Activated CD4-positive, alpha-beta T cell treated with anti-CD3 and anti-CD28 coated beads, Interleukin-2, amount 50 U/mL, for 16 hours (primary cell): ENCODE measurements around the gene NAA10.
A peak's percentile ranks its signal among the peaks of the same experiment; 100 is the strongest.

ENCODE experiments used
- DNase-seq: peaks from one replicate; pipeline ENCODE4 v3.0.0-alpha.2; 2020

NAA10 gene

GRCh38 chrX:153908219-153908860 is 26.5 kb downstream of the NAA10 start:
- DNase-seq: no peak

DNA sequence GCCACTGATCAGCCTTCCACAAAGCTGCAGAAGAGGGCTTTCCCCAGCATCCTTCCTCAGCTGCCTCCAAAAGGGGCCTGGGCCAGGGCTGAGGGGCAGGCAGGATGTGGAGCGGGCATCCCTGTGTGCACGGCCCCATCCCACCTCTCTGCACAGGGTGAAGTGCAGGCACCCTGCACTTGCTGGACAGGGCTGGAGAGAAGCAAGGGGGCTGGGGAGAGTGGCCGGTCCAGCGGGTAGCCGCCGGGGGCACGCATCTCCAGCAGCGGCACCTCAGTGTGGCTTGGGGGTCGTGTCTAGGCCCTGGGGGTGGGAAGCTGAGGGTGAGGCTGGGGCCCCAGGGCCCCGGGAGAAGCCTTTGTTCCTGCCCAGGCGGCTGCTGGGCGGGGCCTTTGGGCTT is 27.4 kb downstream of the NAA10 start:
- DNase-seq: no peak

DNA sequence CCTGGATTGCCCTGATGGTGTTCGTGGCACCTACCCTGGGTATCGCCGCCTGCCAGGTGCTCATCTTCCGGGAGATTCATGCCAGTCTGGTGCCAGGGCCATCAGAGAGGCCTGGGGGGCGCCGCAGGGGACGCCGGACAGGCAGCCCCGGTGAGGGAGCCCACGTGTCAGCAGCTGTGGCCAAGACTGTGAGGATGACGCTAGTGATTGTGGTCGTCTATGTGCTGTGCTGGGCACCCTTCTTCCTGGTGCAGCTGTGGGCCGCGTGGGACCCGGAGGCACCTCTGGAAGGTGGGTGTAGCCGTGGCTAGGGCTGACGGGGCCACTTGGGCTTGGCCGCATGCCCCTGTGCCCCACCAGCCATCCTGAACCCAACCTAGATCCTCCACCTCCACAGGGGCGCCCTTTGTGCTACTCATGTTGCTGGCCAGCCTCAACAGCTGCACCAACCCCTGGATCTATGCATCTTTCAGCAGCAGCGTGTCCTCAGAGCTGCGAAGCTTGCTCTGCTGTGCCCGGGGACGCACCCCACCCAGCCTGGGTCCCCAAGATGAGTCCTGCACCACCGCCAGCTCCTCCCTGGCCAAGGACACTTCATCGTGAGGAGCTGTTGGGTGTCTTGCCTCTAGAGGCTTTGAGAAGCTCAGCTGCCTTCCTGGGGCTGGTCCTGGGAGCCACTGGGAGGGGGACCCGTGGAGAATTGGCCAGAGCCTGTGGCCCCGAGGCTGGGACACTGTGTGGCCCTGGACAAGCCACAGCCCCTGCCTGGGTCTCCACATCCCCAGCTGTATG is 28.5 kb downstream of the NAA10 start:
- no peak for DNase-seq

DNA sequence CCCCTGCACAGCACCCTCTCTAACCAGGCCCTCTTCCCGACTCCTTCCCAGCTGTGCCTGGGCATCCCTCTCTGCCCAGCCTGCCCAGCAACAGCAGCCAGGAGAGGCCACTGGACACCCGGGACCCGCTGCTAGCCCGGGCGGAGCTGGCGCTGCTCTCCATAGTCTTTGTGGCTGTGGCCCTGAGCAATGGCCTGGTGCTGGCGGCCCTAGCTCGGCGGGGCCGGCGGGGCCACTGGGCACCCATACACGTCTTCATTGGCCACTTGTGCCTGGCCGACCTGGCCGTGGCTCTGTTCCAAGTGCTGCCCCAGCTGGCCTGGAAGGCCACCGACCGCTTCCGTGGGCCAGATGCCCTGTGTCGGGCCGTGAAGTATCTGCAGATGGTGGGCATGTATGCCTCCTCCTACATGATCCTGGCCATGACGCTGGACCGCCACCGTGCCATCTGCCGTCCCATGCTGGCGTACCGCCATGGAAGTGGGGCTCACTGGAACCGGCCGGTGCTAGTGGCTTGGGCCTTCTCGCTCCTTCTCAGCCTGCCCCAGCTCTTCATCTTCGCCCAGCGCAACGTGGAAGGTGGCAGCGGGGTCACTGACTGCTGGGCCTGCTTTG is 29.2 kb downstream of the NAA10 start:
- no peak for DNase-seq

DNA sequence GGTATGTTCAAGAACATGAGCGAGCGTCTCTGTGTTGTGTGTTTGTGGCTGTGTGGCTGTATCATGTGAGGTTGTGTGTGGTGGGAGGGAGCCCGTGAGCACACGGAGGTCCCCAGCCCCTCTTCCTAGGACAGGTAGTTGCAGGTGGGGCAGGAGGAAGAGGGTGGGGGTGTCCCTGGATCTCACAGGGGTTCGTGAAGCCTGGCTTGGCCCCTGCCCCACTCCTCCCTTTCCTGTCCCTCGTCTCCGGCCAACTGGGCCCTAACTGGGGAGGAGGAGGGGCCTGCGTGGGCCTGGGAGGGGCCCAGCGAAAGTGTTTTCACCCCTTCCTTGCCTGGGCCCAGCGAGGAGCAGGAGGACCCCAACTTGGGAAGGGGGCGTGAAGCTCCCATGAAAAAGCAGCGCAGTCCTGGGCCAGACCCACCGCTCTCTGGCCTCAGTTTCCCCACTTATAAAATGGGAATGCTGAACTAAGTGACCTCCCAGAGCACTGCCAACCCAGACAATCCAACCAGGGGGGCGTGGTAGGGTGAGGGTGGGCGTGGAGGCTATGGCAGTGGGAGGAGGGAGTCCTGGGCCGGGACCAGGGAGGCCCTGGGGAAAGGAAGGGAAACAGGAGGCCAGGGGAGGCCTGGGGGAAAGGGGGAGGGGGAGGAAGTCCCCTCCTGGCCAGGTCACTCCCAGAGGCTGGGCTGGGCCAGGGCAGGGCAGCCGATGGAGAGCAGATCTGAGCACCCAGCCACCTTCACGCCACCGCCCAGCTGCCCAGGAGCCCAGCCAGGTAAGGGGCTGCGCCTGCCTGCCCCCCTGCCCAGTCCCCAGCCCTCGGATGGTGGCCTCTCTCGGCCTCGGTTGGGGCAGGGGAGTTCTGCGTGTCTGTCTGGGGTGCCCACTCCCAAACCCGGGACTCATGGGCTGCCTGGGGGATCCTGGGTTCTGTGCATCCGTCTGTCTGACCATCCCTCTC is 30.6 kb downstream of the NAA10 start, which contains the start of gene AVPR2:
Gene AVPR2 (plus strand): TSS at position 683 of the 967 bp plus-strand sequence. CDS start 473 bp downstream, outside the sequence.
- no peak for DNase-seq

- no peak for DNase-seq
Observed at GRCh38 chrX:153903238-153903980, 31.4 kb downstream of the NAA10 start.

GRCh38 chrX:153902385-153902784 is 32.5 kb downstream of the NAA10 start:
- no peak for DNase-seq

DNA sequence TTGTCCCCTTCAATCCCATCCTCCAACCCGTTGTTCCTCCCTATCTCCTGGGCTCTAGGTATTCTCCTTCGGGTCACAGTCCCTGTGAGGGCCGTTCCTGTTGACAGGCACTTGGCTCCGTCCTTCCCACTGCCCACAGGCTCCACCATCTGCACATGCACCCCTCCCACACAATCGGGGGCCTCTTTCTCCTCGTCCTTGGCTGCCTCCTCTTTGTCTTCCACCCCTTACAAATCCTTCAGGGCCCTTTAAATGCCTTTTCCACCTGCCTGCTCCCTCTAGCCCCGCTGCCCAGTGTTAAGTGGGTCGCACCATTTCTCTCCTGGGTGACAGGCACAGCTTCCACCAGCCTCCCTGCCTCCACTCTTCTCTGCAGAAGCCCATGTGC is 33.1 kb downstream of the NAA10 start:
- no peak for DNase-seq

DNA sequence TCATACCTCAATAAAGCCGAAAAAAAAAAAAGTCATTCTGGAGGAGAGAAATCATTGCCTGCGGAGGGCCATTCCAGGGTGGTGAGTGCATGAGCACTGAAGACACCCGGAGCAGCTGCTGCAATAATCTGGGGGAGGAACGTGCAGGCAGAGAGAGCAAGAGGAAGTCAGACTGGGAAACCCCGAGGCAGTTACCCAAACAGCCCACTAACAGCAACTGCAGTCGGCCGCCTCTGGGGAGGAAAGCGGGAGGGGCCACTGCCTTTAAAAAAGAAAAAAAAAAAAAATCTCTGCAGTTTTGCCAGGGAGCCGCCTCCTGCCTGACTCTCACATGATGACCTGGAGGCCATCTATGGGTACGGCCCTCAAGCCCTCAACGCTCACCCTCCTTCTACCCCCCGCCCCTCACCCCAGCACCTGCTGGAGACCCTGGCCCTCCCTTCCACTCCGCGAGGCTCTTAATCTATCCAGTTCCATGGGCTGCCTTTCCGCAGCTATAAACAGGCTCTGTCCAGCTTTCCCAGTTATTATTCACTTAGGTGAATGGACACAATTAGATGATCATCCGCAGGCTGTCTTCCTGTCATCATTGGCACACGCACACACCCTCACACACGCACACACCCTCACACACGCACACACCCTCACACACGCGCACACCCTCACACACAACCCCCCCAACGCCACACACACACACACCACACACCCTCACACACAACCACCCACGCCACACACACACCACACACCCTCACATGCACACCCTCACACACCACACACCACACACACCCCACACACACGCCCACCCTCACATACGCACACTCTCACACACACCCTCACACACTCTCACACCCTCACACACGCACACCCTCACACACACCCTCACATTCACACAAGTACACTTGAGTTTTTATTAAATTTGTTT is 33.7 kb downstream of the NAA10 start:
- DNase-seq: peak; percentile 72

DNA sequence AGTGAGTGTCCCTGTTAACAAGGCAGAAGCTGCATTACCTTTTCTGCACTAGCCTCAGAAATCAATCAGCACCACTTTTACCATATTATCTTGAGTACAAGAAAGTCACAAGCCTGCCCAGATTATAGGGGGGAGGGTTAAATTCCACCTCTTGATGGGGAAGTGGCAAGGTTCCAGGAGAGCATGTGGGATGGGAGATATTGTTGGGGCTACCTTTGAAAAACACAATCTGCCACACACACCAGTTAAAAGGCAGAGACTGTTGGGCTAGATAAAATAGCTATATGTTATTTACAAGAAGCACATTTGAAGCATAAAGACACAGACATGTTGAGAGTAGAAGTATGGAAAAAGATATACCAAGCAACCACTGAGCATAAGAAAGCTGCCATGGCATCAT is 36.9 kb downstream of the NAA10 start:
- DNase-seq: no peak

DNA sequence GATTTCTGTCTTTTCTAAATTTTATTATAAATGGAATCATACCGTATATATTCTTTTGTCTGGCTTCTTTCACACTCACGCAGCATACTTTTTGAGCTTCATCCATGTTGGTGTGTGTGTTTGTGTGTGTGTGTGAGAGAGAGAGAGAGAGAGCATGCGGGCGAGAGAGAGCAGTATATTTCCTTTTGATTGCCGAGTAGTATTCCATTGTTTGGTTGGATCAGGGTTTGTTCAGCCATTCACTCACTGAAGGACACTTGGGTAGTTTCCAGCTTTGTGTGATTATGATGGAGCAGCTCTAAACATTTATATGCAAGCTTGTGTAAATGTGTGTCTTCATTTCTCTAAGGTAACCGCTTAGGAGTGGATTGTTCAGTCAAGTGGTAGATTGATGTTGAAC is 45.7 kb downstream of the NAA10 start:
- no peak for DNase-seq

- DNase-seq: no peak
Observed at GRCh38 chrX:153888344-153888743, 46.5 kb downstream of the NAA10 start.

DNA sequence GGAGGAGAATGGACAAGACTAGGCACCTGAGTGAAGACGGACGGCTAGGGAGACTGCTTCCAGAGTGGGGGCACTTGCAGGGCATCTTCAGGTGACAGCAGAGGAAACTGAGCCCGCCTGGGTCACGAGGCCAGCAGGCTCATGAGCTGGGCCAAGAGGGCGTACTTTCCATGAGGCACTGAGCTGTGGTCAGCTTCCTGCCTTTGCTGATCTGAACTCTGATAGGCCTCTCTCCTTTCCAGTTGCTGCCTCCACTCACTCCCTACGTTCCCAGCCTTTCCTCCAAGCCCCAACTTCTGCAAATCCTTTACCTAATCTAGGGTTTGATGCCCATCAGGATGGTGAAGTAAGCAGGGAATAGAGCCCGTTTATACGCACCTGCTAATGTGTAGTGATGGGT is 47.5 kb downstream of the NAA10 start:
- no peak for DNase-seq

GRCh38 chrX:153886915-153887314 is 47.9 kb downstream of the NAA10 start:
- no peak for DNase-seq

DNA sequence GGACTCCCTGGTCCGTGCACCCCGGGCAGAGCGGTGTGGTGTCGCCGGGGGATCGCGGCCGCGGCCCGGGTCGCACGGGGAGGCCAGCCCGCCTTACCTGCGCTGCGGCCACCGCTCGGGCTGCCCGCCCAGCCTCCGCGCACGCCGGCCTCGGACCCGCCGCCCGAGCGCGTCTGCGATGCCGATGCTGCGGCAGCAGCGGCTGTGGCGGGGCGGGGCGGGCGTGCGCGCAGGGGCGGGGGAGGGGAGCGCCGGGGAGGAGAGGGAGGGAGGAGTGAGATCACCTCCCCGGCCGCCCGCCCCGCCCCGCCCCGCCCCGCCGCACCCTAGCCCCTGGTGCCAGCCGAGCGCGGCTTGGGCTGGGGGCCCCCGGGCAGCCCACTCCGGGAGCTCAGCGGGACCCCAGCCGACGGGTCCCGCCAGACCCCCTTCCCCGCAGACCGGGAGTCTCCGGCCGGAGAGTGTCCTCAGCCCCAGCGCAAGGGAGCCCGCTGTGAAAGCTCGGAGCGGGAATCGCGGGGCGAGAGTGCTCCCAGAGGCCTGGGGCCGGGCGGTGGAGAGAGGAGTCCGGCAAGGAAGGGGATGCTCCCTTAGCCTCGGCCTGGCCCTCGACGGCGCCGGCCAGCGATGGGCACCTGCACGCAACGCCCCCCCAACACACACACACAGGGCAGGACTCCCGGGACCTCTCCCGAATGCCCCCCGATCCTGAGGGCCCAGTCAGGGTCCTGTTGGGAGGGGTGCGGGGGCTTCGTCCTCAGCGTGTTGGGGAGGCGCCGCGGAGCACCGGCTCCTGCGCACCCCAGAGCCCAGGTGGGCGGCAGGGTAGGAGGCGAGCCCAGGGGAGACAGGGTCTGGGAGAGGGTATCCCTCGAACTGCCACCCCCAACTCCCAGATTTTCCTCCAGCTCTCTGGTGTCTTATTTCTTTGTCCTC is 48.6 kb downstream of the NAA10 start, which contains the start of gene L1CAM:
Gene L1CAM (minus strand): TSS at position 206 of the 936 bp plus-strand sequence. CDS start 10,337 bp downstream, outside the sequence.
- no peak for DNase-seq

GRCh38 chrX:153885208-153885787 is 49.5 kb downstream of the NAA10 start:
- DNase-seq: no peak

- DNase-seq: no peak
Observed at GRCh38 chrX:153884590-153884989, 50.2 kb downstream of the NAA10 start.

- no peak for DNase-seq
Observed at GRCh38 chrX:153884136-153884535, 50.7 kb downstream of the NAA10 start.

DNA sequence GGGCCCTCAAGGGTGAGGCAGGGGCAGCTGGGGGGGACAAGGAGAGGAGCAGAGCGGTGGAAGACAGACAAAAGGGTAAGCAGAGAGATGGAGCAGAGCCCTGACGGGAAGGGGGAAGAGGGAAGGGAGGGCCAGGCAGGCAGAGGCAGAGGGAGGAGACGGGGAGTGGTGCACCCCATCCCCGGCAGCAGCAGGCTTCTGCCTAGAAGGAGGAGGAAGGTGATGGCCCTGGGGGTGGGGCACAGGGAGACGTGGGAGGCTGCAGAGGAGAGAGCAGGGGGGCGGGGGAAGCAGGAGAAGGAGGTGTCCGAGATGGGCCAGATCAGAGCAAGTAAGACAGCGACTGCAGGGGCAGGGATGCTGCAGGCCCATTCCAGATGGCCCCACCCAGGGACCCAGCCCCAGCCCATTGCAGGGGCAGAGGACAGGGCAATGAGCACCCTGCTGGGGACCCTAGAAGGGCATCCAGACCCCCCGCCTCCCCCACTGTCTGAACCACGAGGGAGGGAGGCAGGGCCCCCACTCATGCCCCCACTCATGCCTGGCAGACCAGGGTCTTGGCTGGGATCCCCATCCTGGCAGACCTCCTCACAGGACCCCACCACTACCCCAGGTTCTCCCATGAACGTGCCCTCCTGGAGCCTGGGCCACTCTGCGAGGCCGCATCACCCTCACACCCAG is 51.5 kb downstream of the NAA10 start:
- no peak for DNase-seq
